H9 (cell line): ENCODE results near the gene BRAF. TPM values are rescaled to one million over a fixed set of nuclear protein-coding genes. Genes with fewer than 3 reads are reported as not detected.

Experiments used
- DNase-seq: peaks from one replicate; pipeline ENCODE4 v3.0.0-alpha.2; 2017
- H2AFZ ChIP-seq: one replicate; pipeline ENCODE4 v1.6.1; 2013; ENCODE audit warnings: mild to moderate bottlenecking, low read length, control low read depth, moderate library complexity
- H2AK5ac ChIP-seq: 2 replicates; pipeline ENCODE4 v1.6.1; 2013; ENCODE audit warnings: low read length, control low read depth, mixed read lengths; ENCODE audit not compliant: insufficient read length
- H2BK120ac ChIP-seq: one replicate; pipeline ENCODE4 v1.6.1; 2013; ENCODE audit warnings: low read depth, mild to moderate bottlenecking, low read length, control low read depth, inconsistent platforms; ENCODE audit not compliant: poor library complexity, severe bottlenecking
- H2BK12ac ChIP-seq: 2 replicates; pipeline ENCODE4 v1.6.1; 2013; ENCODE audit warnings: low read length, control low read depth, mixed read lengths, low read depth; ENCODE audit not compliant: insufficient read length
- H2BK15ac ChIP-seq: 2 replicates; pipeline ENCODE4 v1.6.1; 2013; ENCODE audit warnings: low read depth, low read length, control low read depth
- H2BK20ac ChIP-seq: one replicate; pipeline ENCODE4 v1.6.1; 2013; ENCODE audit warnings: low read depth, mild to moderate bottlenecking, low read length, control low read depth, inconsistent platforms; ENCODE audit not compliant: poor library complexity, severe bottlenecking
- H2BK5ac ChIP-seq: 2 replicates; pipeline ENCODE4 v1.6.1; 2013; ENCODE audit warnings: low read length, control low read depth, mixed read lengths; ENCODE audit not compliant: insufficient read length
- H3K14ac ChIP-seq: 2 replicates; pipeline ENCODE4 v1.6.1; 2013; ENCODE audit warnings: low read length, control low read depth; ENCODE audit not compliant: insufficient read depth
- H3K18ac ChIP-seq: 2 replicates; pipeline ENCODE4 v1.6.1; 2013; ENCODE audit warnings: low read depth, mild to moderate bottlenecking, mixed read lengths, low read length, control low read depth; ENCODE audit not compliant: insufficient read length
- H3K23ac ChIP-seq: 2 replicates; pipeline ENCODE4 v1.6.1; 2013; ENCODE audit warnings: low read length, control low read depth, mixed read lengths, low read depth; ENCODE audit not compliant: insufficient read length
- H3K23me2 ChIP-seq: 2 replicates; pipeline ENCODE4 v1.6.1; 2013; ENCODE audit warnings: low read depth, mild to moderate bottlenecking, mixed read lengths, low read length, control low read depth; ENCODE audit not compliant: insufficient read length, poor library complexity, severe bottlenecking
- H3K27ac ChIP-seq: 2 replicates; pipeline ENCODE4 v1.5.1; 2013; ENCODE audit warnings: low read length, control low read depth, mixed read lengths, low read depth; ENCODE audit not compliant: insufficient read length
- H3K27me3 ChIP-seq: 2 replicates; pipeline ENCODE4 v1.6.1; 2013; ENCODE audit warnings: low read length, control low read depth, inconsistent platforms; ENCODE audit not compliant: insufficient read depth
- H3K4ac ChIP-seq: 2 replicates; pipeline ENCODE4 v1.6.1; 2013; ENCODE audit warnings: low read depth, mild to moderate bottlenecking, control low read depth, inconsistent platforms, low read length, moderate library complexity
- H3K4me1 ChIP-seq: 2 replicates; pipeline ENCODE4 v1.6.1; 2013; ENCODE audit warnings: low read length, control low read depth, inconsistent platforms; ENCODE audit not compliant: insufficient read depth
- H3K4me2 ChIP-seq: 2 replicates; pipeline ENCODE4 v1.6.1; 2013; ENCODE audit warnings: low read length, control low read depth, mixed read lengths; ENCODE audit not compliant: insufficient read length, insufficient read depth
- H3K56ac ChIP-seq: 2 replicates; pipeline ENCODE4 v1.6.1; 2013; ENCODE audit warnings: low read depth, mild to moderate bottlenecking, mixed read lengths, low read length, control low read depth; ENCODE audit not compliant: insufficient read length
- H3K79me1 ChIP-seq: 2 replicates; pipeline ENCODE4 v1.6.1; 2013; ENCODE audit warnings: low read depth, mild to moderate bottlenecking, moderate library complexity, low read length, control low read depth, inconsistent platforms; ENCODE audit not compliant: insufficient read depth, poor library complexity, severe bottlenecking
- H3K79me2 ChIP-seq: 2 replicates; pipeline ENCODE4 v1.6.1; 2013; ENCODE audit warnings: low read length, control low read depth, inconsistent platforms; ENCODE audit not compliant: insufficient read depth
- H3K9ac ChIP-seq: 2 replicates; pipeline ENCODE4 v1.6.1; 2013; ENCODE audit warnings: low read length, control low read depth, mixed read lengths; ENCODE audit not compliant: insufficient read length; ENCODE audit errors: extremely low read depth
- H3K9me3 ChIP-seq: one replicate; pipeline ENCODE4 v1.6.1; 2013; ENCODE audit warnings: low read depth, low read length, inconsistent platforms; ENCODE audit not compliant: control insufficient read depth
- H3T11ph ChIP-seq: one replicate; pipeline ENCODE4 v1.6.1; 2013; ENCODE audit warnings: mild to moderate bottlenecking, low read length, control low read depth, inconsistent platforms
- H4K20me1 ChIP-seq: one replicate; pipeline ENCODE4 v1.6.1; 2013; ENCODE audit not compliant: control insufficient read depth, insufficient read length, insufficient read depth
- H4K5ac ChIP-seq: 2 replicates; pipeline ENCODE4 v1.6.1; 2013; ENCODE audit warnings: low read depth, mild to moderate bottlenecking, mixed read lengths, low read length, control low read depth; ENCODE audit not compliant: insufficient read length
- H4K8ac ChIP-seq: replicated peaks from 2 replicates; pipeline ENCODE4 v1.6.1; 2013; ENCODE audit warnings: low read length, control low read depth, mixed read lengths, low read depth; ENCODE audit not compliant: insufficient read length
- H4K91ac ChIP-seq: 2 replicates; pipeline ENCODE4 v1.6.1; 2013; ENCODE audit warnings: low read depth, mild to moderate bottlenecking, moderate library complexity, mixed read lengths, low read length, control low read depth; ENCODE audit not compliant: insufficient read length
- H3K27ac Mint-ChIP-seq, 3 experiments: 2 replicates in 2 of 3; 3 replicates in 1 of 3; pipeline ENCODE4 v1.8.0; 2020 to 2021; ENCODE audit warnings: mixed read lengths in 3 of 3, mild to moderate bottlenecking in 1 of 3, moderate library complexity in 1 of 3
- H3K27me3 Mint-ChIP-seq: 2 replicates; pipeline ENCODE4 v1.8.0; 2021; ENCODE audit warnings: low read depth, mild to moderate bottlenecking, moderate library complexity, mixed read lengths
- H3K36me3 Mint-ChIP-seq, 3 experiments: 2 replicates in 2 of 3; 3 replicates in 1 of 3; pipeline ENCODE4 v1.8.0; 2020 to 2021; ENCODE audit warnings: low read depth in 3 of 3, mixed read lengths in 3 of 3; ENCODE audit not compliant: insufficient read depth in 1 of 3
- H3K4me1 Mint-ChIP-seq, 2 experiments: 2 replicates each; pipeline ENCODE4 v1.8.0; 2020; ENCODE audit warnings: mixed read lengths in 2 of 2
- H3K4me3 Mint-ChIP-seq, 2 experiments: 2 replicates in 1 of 2; 3 replicates in 1 of 2; pipeline ENCODE4 v1.8.0; 2020 to 2021; ENCODE audit warnings: mild to moderate bottlenecking in 2 of 2, mixed read lengths in 2 of 2, moderate library complexity in 1 of 2
- H3K9me3 Mint-ChIP-seq, 2 experiments: 2 replicates in 1 of 2; 3 replicates in 1 of 2; pipeline ENCODE4 v1.8.0; 2020; ENCODE audit warnings: mild to moderate bottlenecking in 2 of 2, mixed read lengths in 2 of 2, moderate library complexity in 1 of 2
- WGBS: extraction: QIAGEN DNeasy Blood & Tissue Kit; methylation state at CpG from one replicate; pipeline ENCODE4 v1.1.7; 2013; ENCODE audit warnings: missing lambda C conversion rate, low lambda C conversion rate, mixed read lengths; ENCODE audit not compliant: insufficient read length; ENCODE audit errors: extremely low coverage; 5-methylcytosine and 5-hydroxymethylcytosine counted together
- total RNA-seq: library from RNA; stranded (reverse); gene quantifications from 2 replicates; pipeline ENCODE4 v1.2.1, GENCODE V29; 2021
- TF ChIP-seq, protein P1 (sequence below): fragments of 200-600 bp; sonication (generic); conservative IDR thresholded peaks from 3 replicates; pipeline ENCODE4 v1.8.0; 2021; ENCODE audit warnings: antibody characterized with exemption, mild to moderate bottlenecking

The BRAF gene
- total RNA-seq, 1 experiment from 2014 or later, result 32.9 TPM

DNA sequence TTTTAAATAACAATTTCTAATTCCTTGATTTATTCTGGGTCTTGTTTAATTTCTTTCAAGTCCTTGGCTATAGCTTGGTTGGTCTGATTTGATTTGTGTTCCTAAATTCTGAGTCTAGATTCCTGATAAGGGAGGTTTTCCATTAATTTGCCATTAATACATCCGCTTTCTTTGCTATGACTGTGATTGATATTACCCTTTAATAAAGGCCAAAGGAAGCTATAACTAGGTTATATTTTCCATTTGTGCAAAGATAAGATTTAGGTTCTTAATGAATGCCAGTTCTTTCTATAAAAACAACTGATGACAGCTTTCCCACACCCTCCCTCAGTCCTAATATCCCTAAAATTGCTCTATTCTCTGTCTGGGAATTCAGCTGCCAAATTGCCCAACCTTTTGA, 200.0 kb downstream of the BRAF start:
- Mint-ChIP-seq H3K4me3 (no peak overlapping the region), H3K36me3 (peaks cover 0 to 10% (median 7%) of the 10 kb centered on the region in 3 experiments; a peak in 4 of 7 replicates), H3K9me3 (no peaks in the 10 kb centered on the region), H3K4me1 (no peaks in the 10 kb centered on the region), H3K27ac (no peak overlapping the region), H3K27me3 (no peaks in the 10 kb centered on the region)
- no CpG with 5 or more reads among the region's 1 CpG for WGBS
- H3K4me2 ChIP-seq, result no peak overlapping the region
- H3K9ac ChIP-seq, result no peak overlapping the region
- TF ChIP-seq, protein P1, sequence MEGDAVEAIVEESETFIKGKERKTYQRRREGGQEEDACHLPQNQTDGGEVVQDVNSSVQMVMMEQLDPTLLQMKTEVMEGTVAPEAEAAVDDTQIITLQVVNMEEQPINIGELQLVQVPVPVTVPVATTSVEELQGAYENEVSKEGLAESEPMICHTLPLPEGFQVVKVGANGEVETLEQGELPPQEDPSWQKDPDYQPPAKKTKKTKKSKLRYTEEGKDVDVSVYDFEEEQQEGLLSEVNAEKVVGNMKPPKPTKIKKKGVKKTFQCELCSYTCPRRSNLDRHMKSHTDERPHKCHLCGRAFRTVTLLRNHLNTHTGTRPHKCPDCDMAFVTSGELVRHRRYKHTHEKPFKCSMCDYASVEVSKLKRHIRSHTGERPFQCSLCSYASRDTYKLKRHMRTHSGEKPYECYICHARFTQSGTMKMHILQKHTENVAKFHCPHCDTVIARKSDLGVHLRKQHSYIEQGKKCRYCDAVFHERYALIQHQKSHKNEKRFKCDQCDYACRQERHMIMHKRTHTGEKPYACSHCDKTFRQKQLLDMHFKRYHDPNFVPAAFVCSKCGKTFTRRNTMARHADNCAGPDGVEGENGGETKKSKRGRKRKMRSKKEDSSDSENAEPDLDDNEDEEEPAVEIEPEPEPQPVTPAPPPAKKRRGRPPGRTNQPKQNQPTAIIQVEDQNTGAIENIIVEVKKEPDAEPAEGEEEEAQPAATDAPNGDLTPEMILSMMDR, result no peak
- no peak overlapping the region for H2BK12ac ChIP-seq
- no peak overlapping the region for H4K91ac ChIP-seq
- no peak overlapping the region for H2AFZ ChIP-seq
- no peaks in the 10 kb centered on the region for H3K79me1 ChIP-seq
- H2BK120ac ChIP-seq, result no peak overlapping the region
- no peak overlapping the region for H3K14ac ChIP-seq
- H3K79me2 ChIP-seq, result no peaks in the 10 kb centered on the region
- no peaks in the 10 kb centered on the region for H4K20me1 ChIP-seq
- H3K18ac ChIP-seq, result no peak overlapping the region
- H3K9me3 ChIP-seq, result no peaks in the 10 kb centered on the region
- H4K8ac ChIP-seq, result no peak overlapping the region
- no peak overlapping the region for H2BK15ac ChIP-seq
- no peak overlapping the region for H4K5ac ChIP-seq
- H3K27ac ChIP-seq, result no peak overlapping the region
- H2BK20ac ChIP-seq, result no peak overlapping the region
- no peak overlapping the region for H3K4ac ChIP-seq
- no peak overlapping the region for H2BK5ac ChIP-seq
- H3K23me2 ChIP-seq, result no peaks in the 10 kb centered on the region
- H3K4me1 ChIP-seq, result no peaks in the 10 kb centered on the region
- no peak overlapping the region for H3T11ph ChIP-seq
- no peak overlapping the region for H2AK5ac ChIP-seq
- no peak overlapping the region for H3K23ac ChIP-seq
- no peak overlapping the region for H3K56ac ChIP-seq
- no peak for DNase-seq
- H3K27me3 ChIP-seq, result no peaks in the 10 kb centered on the region
